Breast epithelium (tissue), 3 donors: ENCODE measurements around the gene CABCOCO1.

ENCODE experiments used
- POLR2AphosphoS5 ChIP-seq, 3 donors: sonication (generic); formaldehyde crosslinking; IDR thresholded peaks; one replicate each; pipeline ENCODE4 v1.6.1; 2017; ENCODE audit warnings: antibody characterized with exemption in 3 of 3
- TF ChIP-seq, protein P1 (sequence below), 3 donors: fragments of 450-650 bp; IDR thresholded peaks; one replicate each; pipeline ENCODE4 v1.5.1; 2016 to 2017; ENCODE audit warnings: antibody characterized with exemption in 3 of 3, mild to moderate bottlenecking in 3 of 3, moderate library complexity in 3 of 3

DNA sequence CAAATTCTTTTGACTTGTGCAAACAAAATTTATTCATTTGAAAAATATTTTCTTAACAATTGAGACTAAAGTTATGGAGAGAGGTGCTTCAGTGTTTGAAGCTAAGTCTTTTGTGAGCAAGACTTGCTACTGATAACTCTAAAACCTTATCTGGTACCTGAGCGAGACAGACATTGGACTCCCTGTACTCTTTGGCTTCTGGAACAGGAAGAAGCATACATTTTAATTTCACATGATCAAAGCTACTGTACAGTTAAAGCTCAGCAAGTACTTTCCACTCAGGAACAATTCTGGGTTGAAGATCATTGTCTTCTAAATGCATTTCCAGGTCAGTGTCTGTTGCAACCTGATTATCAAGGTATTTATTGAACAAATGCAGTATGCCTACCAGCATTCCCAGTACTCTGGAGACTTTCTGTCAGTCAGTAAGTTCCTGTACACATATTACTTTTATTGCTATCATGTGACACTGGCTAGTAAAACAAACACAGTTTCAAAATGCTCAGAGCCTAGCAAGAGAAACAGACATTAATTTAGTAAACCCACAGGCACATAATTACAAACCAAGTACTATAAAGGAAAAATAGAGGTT lies 42.4 kb downstream of the CABCOCO1 start:
- TF ChIP-seq, protein P1, sequence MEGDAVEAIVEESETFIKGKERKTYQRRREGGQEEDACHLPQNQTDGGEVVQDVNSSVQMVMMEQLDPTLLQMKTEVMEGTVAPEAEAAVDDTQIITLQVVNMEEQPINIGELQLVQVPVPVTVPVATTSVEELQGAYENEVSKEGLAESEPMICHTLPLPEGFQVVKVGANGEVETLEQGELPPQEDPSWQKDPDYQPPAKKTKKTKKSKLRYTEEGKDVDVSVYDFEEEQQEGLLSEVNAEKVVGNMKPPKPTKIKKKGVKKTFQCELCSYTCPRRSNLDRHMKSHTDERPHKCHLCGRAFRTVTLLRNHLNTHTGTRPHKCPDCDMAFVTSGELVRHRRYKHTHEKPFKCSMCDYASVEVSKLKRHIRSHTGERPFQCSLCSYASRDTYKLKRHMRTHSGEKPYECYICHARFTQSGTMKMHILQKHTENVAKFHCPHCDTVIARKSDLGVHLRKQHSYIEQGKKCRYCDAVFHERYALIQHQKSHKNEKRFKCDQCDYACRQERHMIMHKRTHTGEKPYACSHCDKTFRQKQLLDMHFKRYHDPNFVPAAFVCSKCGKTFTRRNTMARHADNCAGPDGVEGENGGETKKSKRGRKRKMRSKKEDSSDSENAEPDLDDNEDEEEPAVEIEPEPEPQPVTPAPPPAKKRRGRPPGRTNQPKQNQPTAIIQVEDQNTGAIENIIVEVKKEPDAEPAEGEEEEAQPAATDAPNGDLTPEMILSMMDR (IDR thresholded peaks at IDR 0.05): no peak
- no peak for TF ChIP-seq POLR2AphosphoS5 (IDR thresholded peaks at IDR 0.05)
